ENCODE results near the gene RASSF1.

DNA sequence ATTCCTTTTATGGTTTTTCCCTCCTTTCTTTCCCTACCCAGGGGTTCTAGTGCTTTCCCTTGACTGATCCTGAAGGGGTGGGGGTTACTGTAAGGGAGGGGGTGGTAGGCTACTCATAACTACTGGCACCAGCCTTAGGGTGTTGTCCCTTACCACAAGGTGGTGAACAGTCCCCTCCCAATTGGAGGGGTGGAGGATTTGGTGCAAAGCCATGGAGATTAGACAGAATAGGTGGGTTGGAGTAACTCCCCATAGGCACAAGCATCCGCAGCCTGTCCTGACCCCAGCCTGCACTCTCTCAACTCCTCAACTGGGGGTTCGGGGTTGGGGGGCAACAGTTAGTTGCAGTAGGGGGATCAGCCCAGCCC, 15.5 kb downstream of the RASSF1 start:
- TF ChIP-seq, protein P1, sequence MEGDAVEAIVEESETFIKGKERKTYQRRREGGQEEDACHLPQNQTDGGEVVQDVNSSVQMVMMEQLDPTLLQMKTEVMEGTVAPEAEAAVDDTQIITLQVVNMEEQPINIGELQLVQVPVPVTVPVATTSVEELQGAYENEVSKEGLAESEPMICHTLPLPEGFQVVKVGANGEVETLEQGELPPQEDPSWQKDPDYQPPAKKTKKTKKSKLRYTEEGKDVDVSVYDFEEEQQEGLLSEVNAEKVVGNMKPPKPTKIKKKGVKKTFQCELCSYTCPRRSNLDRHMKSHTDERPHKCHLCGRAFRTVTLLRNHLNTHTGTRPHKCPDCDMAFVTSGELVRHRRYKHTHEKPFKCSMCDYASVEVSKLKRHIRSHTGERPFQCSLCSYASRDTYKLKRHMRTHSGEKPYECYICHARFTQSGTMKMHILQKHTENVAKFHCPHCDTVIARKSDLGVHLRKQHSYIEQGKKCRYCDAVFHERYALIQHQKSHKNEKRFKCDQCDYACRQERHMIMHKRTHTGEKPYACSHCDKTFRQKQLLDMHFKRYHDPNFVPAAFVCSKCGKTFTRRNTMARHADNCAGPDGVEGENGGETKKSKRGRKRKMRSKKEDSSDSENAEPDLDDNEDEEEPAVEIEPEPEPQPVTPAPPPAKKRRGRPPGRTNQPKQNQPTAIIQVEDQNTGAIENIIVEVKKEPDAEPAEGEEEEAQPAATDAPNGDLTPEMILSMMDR (IDR thresholded peaks at IDR 0.05), result no peak
- no peak for TF ChIP-seq POLR2A (IDR thresholded peaks at IDR 0.05)

Data from body of pancreas (tissue), 4 donors.